Measurements from ENCODE around the gene AGBL3. TPM values are rescaled to one million over a fixed set of nuclear protein-coding genes. Genes with fewer than 3 reads are reported as not detected.

AGBL3 gene
- total RNA-seq, 1 experiment from 2014 or later: 2.1 TPM

DNA sequence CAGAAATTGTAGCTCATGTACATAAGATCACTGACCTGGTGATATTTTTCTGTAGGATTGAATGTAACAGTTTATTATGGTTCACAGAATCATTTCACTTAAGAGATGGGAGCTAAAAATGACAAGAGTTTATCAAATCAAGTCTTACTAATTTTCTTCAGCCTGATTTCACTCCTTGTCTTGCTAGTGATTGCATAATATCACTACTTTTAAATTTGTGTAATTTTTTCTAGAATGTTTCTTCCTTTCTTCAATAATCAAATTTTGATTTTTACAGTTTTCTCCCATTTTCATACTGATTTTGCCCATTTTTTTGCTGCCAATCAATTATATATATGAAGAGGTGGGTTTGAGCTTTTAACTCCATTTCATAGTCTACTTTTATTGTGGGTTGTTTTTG is 92.8 kb downstream of the AGBL3 start (continued):
- TF ChIP-seq, protein P1, sequence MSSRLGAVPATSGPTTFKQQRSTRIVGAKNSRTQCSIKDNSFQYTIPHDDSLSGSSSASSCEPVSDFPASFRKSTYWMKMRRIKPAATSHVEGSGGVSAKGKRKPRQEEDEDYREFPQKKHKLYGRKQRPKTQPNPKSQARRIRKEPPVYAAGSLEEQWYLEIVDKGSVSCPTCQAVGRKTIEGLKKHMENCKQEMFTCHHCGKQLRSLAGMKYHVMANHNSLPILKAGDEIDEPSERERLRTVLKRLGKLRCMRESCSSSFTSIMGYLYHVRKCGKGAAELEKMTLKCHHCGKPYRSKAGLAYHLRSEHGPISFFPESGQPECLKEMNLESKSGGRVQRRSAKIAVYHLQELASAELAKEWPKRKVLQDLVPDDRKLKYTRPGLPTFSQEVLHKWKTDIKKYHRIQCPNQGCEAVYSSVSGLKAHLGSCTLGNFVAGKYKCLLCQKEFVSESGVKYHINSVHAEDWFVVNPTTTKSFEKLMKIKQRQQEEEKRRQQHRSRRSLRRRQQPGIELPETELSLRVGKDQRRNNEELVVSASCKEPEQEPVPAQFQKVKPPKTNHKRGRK (CRISPR knock-in tag; IDR thresholded peaks at IDR 0.05; ENCODE audit: borderline replicate concordance): no peak
- TF ChIP-seq, protein P2, sequence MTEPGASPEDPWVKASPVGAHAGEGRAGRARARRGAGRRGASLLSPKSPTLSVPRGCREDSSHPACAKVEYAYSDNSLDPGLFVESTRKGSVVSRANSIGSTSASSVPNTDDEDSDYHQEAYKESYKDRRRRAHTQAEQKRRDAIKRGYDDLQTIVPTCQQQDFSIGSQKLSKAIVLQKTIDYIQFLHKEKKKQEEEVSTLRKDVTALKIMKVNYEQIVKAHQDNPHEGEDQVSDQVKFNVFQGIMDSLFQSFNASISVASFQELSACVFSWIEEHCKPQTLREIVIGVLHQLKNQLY (CRISPR knock-in tag; IDR thresholded peaks at IDR 0.05): no peak
- TF ChIP-seq ZNF263 (CRISPR knock-in tag; IDR thresholded peaks at IDR 0.05; ENCODE audit: low read depth) (no peak), RORB (CRISPR knock-in tag; IDR thresholded peaks at IDR 0.05) (no peak), TCF7 (CRISPR knock-in tag; IDR thresholded peaks at IDR 0.05; ENCODE audit: low read depth) (no peak)
- TF ChIP-seq, protein P3, sequence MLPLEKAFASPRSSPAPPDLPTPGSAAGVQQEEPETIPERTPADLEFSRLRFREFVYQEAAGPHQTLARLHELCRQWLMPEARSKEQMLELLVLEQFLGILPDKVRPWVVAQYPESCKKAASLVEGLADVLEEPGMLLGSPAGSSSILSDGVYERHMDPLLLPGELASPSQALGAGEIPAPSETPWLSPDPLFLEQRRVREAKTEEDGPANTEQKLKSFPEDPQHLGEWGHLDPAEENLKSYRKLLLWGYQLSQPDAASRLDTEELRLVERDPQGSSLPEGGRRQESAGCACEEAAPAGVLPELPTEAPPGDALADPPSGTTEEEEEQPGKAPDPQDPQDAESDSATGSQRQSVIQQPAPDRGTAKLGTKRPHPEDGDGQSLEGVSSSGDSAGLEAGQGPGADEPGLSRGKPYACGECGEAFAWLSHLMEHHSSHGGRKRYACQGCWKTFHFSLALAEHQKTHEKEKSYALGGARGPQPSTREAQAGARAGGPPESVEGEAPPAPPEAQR (CRISPR knock-in tag; IDR thresholded peaks at IDR 0.05): no peak

DNA sequence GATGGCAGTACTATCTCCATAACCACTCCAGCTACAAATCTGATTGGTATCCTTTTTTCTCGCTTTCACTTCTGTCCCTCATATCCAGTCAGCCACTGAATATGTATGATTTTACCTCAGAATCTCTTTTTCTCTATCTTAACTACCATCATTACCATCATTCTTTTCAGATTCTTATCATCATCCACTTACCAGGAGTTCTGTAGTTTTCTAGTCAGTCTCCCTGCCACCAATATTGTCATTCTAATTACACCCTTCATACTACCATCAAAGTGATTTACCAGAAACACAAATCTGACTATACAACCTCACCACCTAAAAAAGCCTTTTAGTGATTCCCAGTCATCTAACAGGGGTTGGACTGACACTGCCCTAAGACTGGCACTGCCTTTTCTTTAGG is 96.7 kb downstream of the AGBL3 start:
- CTCF ChIA-PET: no interaction called here
- POLR2A ChIA-PET: no interaction called here

More for the DNA sequence above, 96.7 kb downstream of the AGBL3 start:
- peaks cover 23% of the 10 kb centered on the region for H3K9me3 Mint-ChIP-seq
- TF ChIP-seq, protein P4, sequence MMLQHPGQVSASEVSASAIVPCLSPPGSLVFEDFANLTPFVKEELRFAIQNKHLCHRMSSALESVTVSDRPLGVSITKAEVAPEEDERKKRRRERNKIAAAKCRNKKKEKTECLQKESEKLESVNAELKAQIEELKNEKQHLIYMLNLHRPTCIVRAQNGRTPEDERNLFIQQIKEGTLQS (CRISPR knock-in tag; conservative IDR thresholded peaks at IDR 0.05): no peak
- TF ChIP-seq, protein P5, sequence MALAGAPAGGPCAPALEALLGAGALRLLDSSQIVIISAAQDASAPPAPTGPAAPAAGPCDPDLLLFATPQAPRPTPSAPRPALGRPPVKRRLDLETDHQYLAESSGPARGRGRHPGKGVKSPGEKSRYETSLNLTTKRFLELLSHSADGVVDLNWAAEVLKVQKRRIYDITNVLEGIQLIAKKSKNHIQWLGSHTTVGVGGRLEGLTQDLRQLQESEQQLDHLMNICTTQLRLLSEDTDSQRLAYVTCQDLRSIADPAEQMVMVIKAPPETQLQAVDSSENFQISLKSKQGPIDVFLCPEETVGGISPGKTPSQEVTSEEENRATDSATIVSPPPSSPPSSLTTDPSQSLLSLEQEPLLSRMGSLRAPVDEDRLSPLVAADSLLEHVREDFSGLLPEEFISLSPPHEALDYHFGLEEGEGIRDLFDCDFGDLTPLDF (CRISPR knock-in tag; IDR thresholded peaks at IDR 0.05): no peak
- TF ChIP-seq, protein P6, sequence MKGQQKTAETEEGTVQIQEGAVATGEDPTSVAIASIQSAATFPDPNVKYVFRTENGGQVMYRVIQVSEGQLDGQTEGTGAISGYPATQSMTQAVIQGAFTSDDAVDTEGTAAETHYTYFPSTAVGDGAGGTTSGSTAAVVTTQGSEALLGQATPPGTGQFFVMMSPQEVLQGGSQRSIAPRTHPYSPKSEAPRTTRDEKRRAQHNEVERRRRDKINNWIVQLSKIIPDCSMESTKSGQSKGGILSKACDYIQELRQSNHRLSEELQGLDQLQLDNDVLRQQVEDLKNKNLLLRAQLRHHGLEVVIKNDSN (CRISPR knock-in tag; IDR thresholded peaks at IDR 0.05): no peak
- TF ChIP-seq NFE2L1 (CRISPR knock-in tag; IDR thresholded peaks at IDR 0.05) (no peak), FOXJ3 (CRISPR knock-in tag; IDR thresholded peaks at IDR 0.05; ENCODE audit: borderline replicate concordance) (no peak), GABPB1 (CRISPR knock-in tag; IDR thresholded peaks at IDR 0.05) (no peak), NFATC4 (CRISPR knock-in tag; IDR thresholded peaks at IDR 0.05) (no peak), PRRX2 (CRISPR knock-in tag; IDR thresholded peaks at IDR 0.05) (no peak), RELA (CRISPR knock-in tag; IDR thresholded peaks at IDR 0.05; ENCODE audit: borderline replicate concordance) (no peak), KAT7 (CRISPR knock-in tag; IDR thresholded peaks at IDR 0.05; ENCODE audit: borderline replicate concordance) (no peak), ETV6 (CRISPR knock-in tag; IDR thresholded peaks at IDR 0.05) (no peak), ZNF317 (CRISPR knock-in tag; IDR thresholded peaks at IDR 0.05; ENCODE audit: borderline replicate concordance, low read depth) (no peak)
- TF ChIP-seq, protein P7, sequence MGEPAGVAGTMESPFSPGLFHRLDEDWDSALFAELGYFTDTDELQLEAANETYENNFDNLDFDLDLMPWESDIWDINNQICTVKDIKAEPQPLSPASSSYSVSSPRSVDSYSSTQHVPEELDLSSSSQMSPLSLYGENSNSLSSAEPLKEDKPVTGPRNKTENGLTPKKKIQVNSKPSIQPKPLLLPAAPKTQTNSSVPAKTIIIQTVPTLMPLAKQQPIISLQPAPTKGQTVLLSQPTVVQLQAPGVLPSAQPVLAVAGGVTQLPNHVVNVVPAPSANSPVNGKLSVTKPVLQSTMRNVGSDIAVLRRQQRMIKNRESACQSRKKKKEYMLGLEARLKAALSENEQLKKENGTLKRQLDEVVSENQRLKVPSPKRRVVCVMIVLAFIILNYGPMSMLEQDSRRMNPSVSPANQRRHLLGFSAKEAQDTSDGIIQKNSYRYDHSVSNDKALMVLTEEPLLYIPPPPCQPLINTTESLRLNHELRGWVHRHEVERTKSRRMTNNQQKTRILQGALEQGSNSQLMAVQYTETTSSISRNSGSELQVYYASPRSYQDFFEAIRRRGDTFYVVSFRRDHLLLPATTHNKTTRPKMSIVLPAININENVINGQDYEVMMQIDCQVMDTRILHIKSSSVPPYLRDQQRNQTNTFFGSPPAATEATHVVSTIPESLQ (CRISPR knock-in tag; IDR thresholded peaks at IDR 0.05): no peak
- TF ChIP-seq, protein P8, sequence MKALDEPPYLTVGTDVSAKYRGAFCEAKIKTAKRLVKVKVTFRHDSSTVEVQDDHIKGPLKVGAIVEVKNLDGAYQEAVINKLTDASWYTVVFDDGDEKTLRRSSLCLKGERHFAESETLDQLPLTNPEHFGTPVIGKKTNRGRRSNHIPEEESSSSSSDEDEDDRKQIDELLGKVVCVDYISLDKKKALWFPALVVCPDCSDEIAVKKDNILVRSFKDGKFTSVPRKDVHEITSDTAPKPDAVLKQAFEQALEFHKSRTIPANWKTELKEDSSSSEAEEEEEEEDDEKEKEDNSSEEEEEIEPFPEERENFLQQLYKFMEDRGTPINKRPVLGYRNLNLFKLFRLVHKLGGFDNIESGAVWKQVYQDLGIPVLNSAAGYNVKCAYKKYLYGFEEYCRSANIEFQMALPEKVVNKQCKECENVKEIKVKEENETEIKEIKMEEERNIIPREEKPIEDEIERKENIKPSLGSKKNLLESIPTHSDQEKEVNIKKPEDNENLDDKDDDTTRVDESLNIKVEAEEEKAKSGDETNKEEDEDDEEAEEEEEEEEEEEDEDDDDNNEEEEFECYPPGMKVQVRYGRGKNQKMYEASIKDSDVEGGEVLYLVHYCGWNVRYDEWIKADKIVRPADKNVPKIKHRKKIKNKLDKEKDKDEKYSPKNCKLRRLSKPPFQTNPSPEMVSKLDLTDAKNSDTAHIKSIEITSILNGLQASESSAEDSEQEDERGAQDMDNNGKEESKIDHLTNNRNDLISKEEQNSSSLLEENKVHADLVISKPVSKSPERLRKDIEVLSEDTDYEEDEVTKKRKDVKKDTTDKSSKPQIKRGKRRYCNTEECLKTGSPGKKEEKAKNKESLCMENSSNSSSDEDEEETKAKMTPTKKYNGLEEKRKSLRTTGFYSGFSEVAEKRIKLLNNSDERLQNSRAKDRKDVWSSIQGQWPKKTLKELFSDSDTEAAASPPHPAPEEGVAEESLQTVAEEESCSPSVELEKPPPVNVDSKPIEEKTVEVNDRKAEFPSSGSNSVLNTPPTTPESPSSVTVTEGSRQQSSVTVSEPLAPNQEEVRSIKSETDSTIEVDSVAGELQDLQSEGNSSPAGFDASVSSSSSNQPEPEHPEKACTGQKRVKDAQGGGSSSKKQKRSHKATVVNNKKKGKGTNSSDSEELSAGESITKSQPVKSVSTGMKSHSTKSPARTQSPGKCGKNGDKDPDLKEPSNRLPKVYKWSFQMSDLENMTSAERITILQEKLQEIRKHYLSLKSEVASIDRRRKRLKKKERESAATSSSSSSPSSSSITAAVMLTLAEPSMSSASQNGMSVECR (CRISPR knock-in tag; IDR thresholded peaks at IDR 0.05; ENCODE audit: borderline replicate concordance): no peak
- TF ChIP-seq, protein P9, sequence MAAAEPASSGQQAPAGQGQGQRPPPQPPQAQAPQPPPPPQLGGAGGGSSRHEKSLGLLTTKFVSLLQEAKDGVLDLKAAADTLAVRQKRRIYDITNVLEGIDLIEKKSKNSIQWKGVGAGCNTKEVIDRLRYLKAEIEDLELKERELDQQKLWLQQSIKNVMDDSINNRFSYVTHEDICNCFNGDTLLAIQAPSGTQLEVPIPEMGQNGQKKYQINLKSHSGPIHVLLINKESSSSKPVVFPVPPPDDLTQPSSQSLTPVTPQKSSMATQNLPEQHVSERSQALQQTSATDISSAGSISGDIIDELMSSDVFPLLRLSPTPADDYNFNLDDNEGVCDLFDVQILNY (CRISPR knock-in tag; IDR thresholded peaks at IDR 0.05): no peak
- TF ChIP-seq, protein P10, sequence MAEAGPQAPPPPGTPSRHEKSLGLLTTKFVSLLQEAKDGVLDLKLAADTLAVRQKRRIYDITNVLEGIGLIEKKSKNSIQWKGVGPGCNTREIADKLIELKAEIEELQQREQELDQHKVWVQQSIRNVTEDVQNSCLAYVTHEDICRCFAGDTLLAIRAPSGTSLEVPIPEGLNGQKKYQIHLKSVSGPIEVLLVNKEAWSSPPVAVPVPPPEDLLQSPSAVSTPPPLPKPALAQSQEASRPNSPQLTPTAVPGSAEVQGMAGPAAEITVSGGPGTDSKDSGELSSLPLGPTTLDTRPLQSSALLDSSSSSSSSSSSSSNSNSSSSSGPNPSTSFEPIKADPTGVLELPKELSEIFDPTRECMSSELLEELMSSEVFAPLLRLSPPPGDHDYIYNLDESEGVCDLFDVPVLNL (CRISPR knock-in tag; IDR thresholded peaks at IDR 0.05; ENCODE audit: borderline replicate concordance, low read depth): no peak
- peaks cover 2% of the 10 kb centered on the region for H3K36me3 Mint-ChIP-seq
- DNase-seq (ENCODE audit: low spot score) (no peak), ATAC-seq (no peak)
- no peak overlapping the region for H3K4me3 Mint-ChIP-seq
- no peak overlapping the region for H3K27ac Mint-ChIP-seq
- H3K27me3 Mint-ChIP-seq (ENCODE audit: low read depth): no peaks in the 10 kb centered on the region; the same call in 1 of the 2 replicates
- H3K4me1 Mint-ChIP-seq: peaks cover 17% of the 10 kb centered on the region

All from WTC11 (cell line).